KBM-7 (cell line): ENCODE measurements around the gene KNCN.
A peak's percentile ranks its signal among the peaks of the same experiment; 100 is the strongest.

Experiments
- DNase-seq: peaks from one replicate; pipeline ENCODE4 v3.0.0-alpha.2; 2015
- in situ Hi-C: fragments of 300-500 bp; cut with MboI; formaldehyde crosslinking; loops from 2 replicates; pipeline ENCODE4 v1.14.3; 2020; ENCODE audit warnings: low sequenced_read_pairs, low pct_unique_long_range_greater_than_20kb, mixed read lengths

KNCN gene

DNA sequence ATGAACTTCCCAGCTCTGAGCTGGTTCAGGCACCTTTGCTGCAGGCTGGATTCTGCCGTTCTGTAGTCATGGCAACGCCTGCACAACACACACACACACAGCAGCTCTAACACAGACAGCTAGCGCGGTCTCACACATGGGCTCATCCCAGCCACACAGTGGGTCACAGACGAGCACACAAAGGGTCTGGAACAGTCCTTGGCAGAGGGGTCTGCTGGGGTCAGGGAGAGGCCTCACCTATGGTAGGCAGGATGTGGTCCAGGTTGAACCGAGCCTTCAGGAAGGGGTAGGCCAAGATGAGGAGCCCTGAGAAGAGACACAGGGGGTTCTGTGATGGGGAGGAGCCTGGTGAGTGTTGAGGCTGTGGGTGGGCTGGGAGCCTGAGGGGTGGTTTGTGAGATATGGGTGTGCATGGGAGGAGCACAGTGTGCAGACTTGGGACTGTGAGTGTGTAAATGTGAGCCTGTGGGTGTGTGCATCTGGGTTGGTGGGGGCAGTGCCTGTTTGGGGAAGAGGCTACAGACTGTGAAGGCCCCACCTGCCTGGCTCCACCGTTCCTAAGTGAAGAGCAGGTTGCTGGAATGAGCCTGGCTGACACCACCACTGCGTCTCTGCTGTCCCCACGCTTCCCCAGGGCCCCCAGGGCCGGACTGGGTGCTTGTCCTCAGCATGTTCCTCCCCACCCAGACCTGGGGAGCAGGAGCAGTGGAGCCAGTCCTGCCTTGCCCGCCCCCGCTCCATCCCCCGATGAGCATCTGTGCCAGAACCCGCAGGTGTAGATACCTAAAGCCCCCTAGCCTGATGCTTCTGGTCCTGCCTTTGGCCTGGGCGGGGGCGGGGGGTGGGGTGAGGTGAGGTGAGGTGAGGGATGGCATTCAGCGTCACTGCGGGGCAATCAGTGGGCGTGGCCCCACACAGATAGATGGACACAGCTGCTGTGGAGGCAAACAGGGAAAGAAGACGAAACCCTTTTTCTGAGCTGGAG is 1.5 kb downstream of the KNCN start:
- DNase-seq: peak; percentile 32
- in situ Hi-C loops: loop anchor here (25.0 kb wide), 1 partner anchor 162 kb away; the partner anchor contains the start of gene EFCAB14

DNA sequence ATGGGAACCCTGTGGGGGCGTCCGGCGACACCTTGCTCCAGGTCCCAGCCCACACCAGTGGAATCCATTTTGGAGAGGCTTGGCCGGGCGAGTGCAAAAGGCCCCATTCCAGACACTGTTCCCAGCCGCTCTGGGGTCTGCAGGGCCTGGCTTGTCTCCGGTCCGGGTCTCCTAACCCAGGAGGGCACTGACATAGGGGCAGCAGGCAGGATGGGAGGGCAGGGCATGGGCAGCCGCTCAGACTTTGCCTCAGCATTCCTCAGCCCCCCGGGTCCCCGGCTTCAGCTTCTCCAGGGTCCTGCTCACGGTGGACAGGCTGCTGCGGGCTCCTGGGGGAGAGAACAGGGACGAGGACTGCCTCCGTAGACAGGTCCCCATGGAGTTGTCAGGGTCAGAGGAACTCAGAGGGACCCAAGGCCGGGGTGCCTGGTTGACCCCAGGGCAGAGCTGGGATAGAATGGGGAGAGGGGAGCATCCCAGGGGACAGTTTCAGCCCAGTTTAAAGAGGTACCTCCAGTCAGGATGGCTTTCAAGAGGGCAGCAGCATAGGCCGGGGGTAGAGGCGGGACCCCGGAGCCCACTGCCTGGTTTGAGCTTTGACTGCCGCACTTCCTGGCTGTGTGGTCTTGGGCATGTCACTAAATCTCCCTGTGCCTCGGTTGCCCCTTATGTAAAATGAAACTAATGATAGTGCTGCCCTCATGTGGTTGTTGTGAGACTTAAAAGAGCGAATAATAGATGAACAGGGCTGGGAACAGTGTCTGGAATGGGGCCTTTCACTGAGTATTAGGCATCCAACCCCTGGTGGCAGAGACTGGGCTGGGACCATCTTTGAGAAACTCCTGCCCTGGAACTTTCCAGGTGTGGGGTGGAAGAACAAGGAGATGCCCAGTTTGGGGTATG is 3.7 kb downstream of the KNCN start:
- peak; percentile 50 for DNase-seq
- in situ Hi-C loops: no loop called here

DNA sequence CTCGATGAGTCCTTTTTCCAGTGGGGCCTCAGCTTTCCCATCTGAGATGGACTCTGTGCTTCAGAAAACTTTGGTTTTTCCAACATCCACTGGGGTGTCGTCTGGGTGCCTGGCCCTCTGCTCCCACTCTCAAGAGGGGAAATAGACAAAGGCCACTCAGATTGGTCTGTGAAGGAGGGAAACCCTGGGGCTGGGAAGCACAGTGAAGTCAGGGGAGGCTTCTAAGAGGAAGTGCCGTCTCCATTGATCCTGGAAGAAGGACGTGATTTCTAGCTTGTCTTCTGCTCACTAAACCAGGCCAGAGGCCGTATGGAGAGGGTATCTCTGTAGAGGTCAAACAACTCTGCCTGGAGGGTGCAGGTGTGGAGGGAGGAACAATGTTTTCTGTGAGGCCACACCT is 5.2 kb downstream of the KNCN start:
- DNase-seq: no peak
- in situ Hi-C loops: no loop called here

DNA sequence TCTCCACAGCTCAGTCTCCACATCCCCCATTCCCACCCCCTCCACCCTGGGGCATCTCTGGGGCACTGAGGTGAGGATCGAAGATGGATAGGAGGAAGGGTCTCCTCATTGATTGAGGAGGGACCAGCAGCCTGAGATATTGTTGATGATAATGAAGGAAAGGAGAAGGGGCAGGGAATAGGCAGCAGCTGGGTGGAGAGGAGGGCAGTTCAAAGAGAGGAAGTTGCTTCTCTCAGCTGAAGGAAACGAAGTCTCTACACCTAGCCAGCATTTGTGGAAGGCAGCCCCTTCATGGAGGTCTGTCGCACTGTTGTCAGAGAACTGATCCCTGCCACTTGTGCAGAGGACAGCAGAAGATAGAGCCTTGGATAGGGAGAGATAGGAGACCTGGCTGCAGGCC is 5.7 kb downstream of the KNCN start:
- DNase-seq: no peak
- in situ Hi-C loops: no loop called here

DNA sequence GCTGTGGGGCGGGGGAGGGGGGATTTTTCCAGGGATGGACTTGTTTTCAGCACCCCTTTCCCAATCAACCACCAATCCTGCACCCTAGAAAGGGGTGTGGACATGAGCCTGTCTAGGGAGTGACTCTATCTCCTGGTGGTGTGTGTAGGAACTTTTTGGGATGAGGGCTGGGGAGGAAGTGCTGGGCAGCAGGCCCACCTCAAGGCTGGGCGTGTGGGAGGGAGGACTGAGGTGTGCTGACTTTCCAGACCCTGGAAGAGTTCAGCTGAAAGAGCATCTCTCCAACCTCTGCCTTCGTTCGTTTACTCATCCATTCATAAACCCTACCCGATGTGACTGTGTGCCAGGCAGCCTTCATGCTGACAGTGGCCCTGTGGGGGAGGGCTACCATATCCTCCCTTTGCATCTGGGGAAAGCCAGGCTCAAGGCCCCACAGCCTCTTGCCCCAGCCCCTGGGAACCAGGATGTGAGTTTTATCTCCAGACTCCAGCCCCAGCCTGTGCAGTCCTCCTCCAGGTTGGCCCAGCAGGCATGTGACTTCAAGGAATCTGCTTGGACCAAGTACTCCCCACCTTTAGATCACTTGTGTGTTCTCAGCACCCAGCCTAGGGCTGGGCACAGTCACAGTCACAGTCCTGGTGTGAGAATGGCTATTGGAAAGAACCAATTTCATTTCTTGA is 6.7 kb downstream of the KNCN start:
- no peak for DNase-seq
- in situ Hi-C loops: no loop called here

DNA sequence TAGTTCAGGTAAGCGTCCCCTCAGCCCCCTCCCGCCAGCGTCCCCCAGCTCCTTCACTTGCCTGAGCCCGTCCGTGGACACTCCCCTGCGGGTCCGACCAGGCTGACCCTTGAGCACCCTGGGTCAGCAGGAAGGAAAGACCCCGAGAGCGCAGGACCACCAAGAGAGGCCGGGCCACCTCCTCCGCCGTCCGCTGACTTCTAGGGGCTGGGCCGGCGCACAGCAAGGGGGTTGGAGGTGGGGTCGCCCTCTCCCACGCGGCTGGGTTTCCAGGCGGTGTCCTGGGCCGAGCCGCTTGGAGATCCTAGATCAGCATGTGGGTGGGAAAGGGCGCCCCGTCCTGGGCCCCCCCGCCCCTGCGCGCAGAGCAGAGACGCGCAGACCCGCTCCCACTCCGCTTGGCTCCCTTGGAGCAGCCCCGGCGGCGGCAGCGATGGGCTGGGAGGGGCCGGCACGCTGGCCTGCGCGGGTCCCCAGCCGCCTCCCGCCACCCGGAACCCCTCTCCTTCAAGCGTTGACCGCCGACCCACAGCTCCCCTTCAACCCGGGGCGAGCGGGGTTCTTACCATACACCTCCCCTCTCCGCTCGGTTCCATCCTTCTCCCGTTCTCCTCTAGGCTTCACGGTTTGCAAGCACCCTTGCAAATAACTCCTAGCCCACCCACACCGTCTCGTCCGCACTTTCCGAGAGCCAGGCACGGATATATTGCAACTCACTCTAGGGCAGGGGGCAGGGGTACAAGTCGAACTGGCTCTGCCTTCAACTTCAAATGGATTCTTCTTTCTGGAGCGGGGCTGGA is 7.5 kb downstream of the KNCN start:
- DNase-seq: no peak
- in situ Hi-C loops: no loop called here

DNA sequence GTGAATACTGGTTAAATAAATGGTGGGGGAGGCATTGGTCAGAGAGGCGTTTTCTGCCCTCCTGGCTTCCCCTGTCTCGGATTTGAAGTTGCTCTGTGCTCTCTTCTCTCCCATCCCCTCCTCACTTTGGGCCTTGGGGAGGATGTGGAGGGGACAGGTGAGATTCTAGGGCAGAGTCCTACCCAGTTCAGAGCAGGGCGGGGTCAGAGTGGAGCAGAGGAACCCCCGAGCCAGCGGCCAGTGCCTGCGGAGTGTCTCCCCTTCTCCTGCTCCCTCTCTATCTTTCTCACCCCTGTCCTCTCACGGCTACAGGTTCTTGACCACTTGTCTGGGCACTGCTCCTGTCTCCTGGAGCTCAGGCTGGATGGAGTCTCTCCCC is 8.1 kb downstream of the KNCN start:
- in situ Hi-C loops: no loop called here

DNA sequence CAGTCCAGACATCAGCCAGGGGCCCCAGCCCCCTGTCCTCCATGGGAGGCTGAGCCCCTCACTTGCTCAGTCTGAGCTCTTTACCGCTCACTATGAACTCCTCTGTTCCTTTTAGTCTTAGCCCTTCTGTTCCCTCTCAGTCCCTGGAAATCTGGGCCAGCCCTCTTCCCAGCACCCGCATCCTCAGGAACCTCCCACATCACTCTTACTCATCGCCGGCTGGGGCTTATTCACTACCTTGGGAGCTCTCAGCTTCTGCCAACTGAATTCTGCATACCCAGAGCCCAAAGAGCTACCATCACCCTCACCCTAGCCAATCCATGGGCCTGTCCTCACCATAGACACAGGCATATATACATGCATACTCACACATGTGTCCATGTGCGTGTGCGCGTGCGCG is 11.5 kb downstream of the KNCN start:
- in situ Hi-C loops: no loop called here
- no peak for DNase-seq

More for the DNA sequence above, 8.1 kb downstream of the KNCN start:
- DNase-seq: no peak

DNA sequence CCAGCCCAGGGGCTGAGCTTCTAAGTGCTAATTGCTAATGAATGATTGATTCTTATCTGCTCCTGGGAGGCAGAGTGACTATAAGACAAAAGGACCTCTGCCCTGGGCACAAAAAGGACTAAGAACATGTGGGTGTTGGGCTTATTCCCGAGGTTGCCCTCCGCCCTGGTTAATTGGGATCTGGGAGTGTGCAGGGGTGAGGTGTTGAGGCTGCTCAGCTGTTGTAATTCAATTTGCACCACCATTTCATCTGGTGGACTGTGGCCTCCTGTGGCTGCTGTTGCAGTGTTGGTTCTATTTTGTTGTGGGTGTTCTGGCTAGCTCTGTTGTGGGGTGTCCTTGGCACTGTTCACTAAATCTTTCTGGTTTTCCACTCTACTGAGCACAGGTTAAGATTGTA is 13.3 kb downstream of the KNCN start:
- in situ Hi-C loops: no loop called here
- DNase-seq: no peak

DNA sequence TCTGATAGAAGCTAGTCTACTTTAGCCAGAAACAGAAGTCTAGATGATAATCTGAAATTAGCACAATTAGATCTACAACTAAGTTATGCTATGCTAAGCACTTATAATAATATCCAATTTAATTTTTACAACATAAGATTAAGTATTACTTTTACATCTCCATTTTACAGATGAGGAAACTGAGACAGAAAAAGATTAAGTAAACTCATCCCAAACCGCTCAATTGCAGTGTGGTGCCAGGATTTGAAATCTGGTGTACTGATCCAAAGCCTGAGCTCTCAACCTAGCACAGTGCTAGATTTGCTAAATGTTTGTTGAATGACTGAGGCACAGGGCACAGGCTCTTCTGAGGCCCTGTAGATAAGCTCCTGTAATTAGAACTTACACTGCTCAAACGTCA is 13.8 kb downstream of the KNCN start:
- in situ Hi-C loops: no loop called here
- no peak for DNase-seq

DNA sequence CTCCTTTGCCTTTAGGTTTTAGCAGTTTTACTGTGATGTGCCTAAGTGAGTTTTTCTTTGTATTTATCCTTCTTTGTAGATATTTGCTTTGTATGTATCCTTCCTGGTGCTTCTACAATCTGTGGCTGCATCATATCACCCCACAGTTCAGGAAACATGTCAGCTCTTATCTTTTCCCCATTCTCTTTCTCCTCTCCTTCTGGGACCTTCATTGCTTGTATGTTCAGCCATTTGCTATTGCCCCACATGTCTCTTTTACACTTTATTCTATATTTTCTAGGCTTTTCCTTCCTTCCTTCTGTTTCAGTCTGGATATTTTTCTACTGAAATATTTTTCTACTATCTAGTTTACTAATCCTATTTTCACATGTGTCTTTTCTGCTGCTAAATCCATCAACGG is 14.9 kb downstream of the KNCN start:
- in situ Hi-C loops: no loop called here
- no peak for DNase-seq

DNA sequence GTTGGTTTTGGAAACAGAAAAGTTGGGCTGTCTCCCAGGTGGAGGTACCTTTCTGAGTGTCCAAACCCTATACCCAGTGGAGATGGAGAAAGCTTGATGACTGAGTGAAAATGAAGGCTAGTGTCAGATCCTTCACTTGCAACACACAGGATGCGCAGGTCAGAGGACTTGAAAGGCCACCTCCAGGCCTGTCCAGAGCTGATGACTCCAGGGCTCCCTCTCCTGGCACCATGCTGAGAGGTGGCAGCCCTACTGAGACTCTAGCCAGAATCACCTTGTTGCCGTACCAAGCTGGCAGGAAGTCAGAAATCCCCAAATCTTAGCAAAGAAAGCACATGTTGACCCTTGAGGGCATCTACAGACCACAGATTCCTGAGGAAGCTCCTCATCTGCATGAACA is 16.4 kb downstream of the KNCN start:
- no peak for DNase-seq
- in situ Hi-C loops: no loop called here

DNA sequence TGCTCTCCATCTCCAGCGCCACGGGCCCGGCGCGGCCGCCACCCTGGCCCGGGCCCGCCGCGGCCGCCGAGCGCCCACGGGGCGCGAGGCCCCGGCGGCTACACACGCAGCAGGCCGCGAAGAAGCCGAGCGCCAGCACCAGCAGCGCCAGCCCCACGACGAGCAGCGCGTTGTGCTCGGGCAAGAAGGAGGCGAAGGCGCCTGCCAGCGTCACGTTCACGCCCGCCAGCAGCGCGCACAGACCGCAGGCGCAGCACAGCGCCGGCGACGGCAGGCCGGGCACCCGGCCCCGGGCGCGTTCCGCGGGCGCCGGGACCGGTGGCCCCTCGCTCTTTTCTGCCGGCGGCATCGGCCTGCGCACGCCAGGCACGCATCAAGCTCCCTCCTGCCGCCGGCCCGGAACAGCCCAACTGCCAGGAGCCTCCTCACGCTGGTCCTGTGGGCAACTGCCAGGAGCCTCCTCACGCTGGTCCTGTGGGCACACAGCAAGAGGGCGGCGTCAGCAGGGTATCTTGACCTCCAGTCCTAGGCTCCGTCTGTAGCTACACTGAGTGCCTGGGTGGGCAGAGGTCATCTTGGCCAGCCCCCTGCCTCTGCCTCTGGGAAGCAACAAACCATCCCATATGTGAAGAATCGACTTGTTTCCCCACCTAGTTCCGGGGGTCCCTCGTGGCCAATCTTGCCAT is 18.1 kb downstream of the KNCN start:
- no peak for DNase-seq
- in situ Hi-C loops: no loop called here

DNA sequence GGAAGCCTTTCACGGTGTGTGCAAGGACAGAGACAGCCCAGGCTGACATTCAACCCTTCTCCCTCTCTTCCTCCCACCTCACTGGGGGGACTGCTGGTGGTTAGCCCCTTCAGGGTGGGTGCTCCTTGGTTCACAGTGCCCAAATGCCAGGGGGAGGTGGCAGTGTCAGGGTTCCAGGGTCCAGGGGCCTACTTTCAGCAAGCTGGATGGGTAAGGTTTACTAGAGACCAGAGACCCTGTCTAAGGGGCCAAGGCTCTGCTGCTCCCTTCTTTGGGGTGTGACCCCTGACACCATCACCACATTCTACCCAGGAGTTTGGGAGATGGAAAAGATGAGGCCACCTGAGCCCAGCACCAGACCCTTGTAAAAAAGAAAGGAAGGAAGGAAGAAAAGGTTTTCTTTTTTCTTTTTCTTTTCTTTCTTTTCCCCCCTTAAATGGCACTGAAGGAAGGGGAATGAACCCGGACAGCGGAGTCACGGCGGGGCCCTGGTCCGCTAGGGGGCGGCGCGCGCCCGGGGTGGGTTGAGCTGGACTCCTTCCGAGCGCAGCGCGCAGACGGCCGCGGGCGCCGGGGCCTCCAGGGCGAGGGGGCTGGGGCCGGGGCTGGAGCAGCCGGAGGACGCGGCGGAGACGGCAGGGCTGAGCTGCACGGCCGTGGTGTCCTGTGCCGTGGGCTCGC is 18.8 kb downstream of the KNCN start:
- in situ Hi-C loops: no loop called here
- DNase-seq: peak; percentile 56

DNA sequence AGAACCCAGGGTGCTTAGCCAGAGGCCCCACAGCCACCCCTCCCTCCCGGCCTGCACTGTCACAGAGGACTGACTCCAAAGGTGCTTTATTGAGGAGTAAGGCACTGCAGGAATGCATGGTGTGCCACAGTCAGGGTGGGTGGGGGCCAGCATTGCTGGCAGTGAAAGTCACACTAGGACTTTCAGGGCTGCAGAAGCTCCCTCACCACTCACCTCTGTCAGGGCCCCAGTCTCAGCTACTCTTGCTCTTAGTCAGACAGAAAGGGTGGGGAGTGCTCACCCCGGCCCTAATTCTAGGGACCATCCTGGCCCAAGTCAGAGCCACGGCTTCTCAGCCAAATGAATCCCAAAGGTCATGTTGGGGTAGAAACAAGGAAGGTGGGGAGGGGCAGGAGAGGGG is 19.4 kb downstream of the KNCN start:
- no peak for DNase-seq

DNA sequence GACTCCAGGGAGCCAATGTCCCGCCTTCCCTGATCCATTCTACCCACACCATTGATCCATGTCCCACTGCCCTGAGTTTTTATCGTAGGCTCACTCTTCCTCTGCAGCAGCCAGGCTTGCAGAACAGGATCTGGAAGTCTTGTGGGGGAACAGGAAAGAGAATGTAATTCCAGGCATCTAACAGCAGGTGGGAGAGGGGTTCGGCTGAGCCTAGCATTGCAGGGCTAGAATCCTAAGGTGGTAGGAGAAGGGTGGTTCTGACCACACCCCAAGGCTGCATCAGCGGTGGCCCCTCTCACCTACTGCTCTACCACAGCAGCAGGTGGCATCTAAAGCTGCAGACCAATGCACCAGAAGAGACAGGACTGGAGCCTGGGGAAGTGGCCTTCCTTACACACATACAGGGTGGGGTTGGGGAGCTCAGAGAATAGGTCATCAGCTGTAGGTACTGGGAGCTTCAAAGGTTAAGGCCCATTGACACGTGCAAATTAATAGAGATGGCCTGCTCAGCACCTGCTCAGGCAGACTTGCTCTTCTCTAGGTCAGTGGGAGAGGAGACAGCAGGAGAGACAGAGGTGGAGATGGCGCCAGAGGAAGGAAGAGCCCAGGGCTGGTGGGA is 20.5 kb downstream of the KNCN start:
- DNase-seq: no peak
- in situ Hi-C loops: no loop called here

More for the DNA sequence above, 19.4 kb downstream of the KNCN start:
- in situ Hi-C loops: no loop called here

DNA sequence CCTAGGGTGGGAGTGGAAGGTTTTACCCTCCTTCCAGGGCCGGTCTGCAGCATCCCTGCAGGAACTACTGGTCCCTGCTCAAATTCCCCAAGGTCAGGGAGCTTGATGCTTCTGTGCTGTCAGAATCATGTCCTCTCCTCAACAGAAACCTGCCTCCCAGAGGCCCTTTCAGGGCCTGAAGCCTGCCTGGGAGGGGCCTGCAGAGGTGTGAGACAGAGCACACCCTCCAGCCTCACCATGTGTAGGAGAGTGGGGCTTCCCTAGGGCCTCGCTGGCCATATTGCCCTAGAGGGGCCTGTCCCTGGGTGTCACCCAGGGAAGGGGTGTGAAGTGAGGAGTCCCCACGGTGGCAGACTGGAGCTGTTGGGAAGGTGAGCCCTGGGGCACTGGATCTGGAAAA is 21.1 kb downstream of the KNCN start:
- in situ Hi-C loops: no loop called here
- no peak for DNase-seq
